Central memory CD4-positive, alpha-beta T cell (primary cell): ENCODE data around the gene MANEA.

ENCODE experiments used
- DNase-seq: peaks from one replicate; pipeline ENCODE4 v3.0.0; 2022

The MANEA gene

DNA sequence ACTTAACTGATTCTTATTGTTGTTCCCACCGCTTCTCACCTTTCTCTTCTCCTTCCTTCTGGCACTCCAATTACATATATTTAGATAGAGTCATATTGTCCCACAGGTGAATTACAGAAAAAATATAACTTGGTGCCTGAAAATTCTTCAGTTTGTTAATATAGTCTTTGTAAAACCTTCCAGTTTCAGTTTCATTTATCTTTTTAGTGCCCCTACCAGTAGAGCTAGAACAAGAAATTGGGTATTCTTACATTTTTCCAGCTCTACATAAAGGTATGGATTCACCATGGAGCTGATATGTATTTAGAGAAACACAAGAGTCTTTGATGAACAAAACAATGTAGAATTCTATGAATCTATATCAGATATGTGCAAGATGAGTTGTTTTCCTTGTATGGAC lies 10.7 kb downstream of the MANEA start:
- no peak for DNase-seq

DNA sequence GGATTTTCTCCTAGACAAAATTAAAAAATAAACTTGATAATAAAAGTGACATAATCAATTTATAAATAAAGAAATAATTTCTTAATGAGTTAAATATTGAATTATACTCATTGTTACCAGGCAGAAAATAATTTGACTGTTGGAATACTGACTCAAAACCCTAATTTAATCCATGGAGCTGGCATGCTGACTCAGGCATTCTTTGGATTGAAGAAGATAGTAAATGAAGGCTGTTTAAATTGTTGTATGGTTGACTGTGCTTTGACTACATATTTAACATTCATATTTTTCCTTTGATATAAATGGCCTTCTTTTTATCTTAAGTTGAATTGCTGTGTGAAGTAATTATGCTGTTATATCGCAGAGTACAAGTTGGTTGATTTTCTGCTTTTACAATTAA lies 11.7 kb downstream of the MANEA start:
- DNase-seq, result no peak

DNA sequence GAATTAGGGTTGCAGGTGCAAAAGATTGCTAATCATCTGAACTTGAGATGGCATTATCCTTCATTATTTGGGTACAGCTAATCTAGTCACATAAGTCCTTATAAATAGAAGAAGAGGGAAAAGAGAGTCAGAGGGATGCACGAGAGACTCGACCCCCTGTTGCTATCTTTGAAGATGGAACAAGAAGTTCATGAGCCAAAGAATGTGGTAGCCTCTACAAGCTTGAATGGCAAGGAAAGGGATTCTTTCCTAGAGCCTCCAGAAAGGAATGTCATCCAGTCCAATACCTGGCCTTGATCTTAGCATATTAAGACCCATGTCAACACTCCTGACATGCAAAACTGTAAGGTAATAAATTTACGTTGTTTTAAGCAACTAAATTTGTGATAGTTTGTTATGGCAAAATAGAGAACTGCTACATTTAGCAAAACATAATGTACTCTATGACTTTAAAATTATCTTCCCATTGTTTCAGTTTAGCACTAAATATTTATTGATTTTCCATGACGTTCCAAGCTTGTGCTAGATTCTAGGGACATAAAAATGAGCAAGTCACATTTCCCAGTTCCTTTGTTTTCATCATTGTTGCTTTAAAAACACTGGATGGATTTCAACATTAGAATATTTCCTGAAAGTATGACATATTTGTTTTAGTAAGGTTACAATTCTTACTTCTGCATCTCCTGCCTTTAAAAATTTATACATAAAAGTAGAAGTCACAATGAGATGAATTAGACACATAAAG lies 12.7 kb downstream of the MANEA start:
- no peak for DNase-seq

DNA sequence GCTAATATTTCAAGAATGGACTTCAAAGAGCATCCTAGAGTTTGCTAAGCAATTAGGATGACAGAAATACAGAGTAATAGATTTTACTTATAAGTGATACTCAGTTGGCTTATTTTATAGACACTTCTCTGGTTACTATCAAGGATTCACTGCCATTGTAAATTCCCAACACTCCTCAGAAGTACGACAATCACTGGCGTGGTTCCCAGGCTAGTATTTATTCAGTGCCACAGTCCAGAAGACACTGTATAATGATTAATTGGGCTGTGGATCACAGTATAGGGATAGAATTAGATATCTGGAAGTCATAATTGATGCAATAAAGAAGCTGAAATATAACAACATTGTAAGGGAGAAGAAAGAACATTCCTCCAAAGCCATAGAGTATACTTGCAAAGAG lies 15.7 kb downstream of the MANEA start:
- DNase-seq, result no peak

DNA sequence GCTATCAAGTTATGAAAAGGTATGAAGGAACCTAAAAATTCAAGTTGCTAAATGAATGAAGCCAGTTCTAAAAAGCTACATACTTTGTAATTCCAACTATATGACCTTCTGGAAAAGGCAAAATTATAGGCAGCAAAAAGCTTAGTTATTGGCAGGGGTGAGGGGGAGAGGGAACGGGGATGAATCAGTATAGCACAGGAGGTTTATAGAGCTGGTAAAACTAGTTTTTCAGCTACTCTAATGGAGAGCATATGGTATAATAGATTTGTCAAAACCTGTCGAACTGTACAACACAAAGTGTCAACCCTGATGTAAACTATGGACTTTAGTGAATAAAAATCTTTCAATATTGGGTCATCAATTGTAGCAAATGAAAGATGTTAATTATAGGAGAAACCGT lies 18.7 kb downstream of the MANEA start:
- no peak for DNase-seq

DNA sequence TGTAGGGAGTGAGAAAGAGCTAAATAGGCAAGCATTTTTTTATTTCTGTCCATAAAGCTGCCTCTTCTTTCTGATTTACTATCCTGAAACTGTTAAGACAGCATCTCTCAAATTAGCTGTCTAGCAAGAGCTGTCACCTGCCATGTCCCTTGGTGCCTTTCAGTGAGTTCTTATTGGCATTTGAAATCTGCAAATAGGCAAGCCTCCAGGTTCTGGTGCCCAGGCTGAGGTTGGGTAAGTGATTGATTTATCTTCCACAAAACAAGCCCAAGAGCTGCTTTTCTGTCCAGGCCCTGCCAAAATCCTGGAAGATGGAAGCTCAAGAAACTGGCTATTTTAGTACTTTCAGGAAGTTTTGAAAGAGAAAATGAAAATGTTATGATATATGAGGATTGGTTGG lies 22.4 kb downstream of the MANEA start:
- no peak for DNase-seq

DNA sequence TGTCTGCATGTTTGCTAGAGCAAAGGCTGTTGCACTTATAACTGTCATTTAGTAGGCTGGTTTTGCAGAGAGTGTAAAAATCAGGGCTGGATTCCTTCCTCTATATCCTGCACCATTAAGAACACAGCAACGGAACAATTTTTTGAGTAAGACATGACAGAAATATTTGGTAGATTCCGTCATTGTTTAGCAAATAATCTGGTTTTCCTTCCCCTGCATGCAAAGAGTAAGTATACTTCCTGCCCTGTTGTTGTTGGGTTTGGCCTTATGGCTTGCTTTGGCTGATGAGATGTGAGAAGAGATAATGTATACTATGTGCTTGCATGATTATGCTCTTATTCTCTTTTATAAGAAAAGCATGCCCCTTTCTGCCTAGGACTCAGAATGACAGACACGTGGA lies 23.8 kb downstream of the MANEA start:
- DNase-seq, result no peak

DNA sequence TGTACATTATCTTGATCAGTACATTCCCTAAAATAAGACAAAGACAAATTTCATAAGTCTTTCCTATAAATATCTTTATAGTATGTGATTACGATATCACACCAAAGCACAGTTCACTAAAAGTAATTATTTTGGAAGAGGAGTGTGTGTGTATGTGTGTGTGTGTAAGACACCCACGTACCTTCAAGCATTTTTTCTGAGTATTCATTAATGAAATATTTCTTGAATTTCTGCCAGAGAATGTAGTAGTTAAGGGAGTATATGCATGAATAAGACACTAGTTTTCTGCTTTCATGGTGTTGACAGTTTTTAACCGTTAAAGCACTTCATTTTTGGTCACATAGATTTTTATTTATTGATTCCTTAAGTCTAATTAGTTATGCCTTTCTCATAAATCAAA lies 36.8 kb downstream of the MANEA start:
- no peak for DNase-seq

DNA sequence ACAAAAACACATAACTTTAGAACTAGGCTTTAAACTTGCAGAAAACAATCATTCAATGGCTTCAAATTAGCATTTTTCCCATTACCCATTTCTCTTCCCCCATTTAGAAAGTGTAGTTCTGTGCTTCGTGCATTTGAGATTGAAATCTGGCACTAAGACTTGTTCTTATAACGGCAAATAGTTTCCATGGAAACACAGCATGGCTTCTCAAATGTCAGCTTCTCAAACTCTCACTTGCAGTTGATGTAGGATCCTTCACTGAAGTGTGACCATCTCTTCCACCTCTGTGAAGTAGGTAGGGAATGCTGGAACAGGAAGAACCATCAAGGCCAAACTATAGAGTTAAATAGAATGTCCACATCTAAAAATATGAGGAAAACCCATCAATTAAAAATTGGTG lies 52.2 kb downstream of the MANEA start:
- DNase-seq, result no peak

DNA sequence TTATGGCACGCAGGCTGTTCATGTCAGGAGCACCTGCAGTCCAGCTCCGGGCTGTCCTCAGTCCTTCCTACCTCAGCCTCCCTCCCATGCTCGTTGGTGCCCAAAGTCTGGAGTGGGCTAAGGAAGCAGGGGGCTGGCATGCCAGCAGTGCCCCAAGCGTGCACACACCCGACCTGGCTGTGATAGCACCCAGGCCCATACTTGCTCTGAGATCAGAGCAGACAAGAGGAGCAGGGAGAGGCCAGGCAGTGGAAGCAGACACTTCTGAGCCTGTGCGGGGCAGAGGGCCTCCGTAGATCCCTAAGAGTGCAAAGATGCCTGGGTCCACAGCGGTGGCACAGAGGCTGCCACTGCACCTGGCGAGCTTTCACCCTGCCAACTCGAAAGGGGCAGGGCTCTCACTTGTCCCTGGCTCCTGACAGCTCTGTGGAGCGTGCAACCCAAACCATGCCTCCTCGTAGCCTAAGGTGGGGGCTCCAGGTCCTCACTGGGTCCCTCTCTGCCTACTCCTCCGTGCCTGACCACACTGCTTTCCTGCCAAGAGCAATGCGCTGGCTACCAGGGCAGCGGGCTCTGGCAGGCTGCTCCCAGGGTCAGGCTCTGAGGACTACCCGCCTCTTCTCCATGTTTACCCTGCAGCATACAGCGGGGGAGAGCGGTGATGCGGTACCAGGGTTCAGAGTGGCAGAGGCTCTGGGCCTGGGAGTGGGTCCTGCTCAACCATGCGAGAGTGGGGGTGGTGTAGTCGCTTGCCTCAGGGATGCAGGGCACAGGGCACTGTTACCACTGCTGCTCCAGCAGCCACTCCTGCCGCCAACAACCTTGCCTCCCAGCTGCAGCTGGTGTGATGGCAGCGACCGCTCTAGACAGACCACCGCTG lies 59.5 kb downstream of the MANEA start:
- no peak for DNase-seq

DNA sequence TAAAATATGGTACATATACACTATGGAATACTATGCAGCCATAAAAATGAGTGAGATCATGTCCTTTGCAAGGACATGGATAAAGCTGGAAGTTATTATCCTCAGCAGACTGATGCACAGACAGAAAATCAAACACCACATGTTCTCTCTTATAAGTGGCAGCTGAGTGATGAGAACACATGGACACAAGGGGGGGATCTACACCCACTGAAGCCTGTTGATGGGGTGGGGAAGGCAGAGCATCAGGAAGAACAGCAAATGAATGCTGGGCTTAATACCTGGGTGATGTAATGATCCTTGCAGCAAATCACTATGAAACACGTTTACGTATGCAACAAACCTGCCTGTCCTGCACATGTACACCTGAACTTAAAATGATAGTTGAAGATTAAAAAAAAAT lies 71.3 kb downstream of the MANEA start:
- no peak for DNase-seq

DNA sequence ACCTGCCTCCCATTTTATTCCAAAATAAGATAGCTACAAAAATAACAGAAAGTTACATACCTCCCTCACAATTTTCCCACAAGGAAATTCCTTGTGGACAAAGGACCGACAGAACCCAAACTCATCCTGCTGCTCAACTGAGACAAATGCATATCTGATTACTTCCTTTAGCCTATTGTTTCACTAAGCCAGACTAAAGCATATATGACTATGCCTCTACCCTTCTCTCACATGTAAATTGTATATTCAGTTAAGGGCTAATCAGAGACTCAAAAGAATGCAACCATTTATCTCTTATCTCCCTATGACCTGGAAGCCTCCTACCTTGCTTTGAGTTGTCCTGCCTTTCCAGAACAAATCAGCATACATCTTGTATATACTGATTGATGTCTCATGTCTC lies 72.1 kb downstream of the MANEA start:
- no peak for DNase-seq

DNA sequence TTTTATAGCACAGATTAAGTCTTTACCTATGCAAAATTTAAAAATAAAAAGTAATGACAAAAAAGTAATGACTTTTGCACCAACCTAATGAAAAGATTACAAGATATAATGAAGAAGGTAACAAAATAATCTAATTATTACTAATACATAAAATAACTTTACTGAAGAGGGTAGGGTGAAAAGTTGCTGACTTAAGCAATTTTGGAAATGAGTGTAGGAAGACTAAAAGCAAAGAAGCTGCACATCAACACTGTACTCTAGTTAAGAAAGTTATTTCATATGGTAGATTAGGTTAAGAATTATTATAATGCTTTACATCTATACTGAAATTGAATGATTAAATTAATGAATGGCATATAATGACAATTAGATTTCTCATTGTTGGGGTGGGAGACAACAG lies 76.8 kb downstream of the MANEA start:
- no peak for DNase-seq

DNA sequence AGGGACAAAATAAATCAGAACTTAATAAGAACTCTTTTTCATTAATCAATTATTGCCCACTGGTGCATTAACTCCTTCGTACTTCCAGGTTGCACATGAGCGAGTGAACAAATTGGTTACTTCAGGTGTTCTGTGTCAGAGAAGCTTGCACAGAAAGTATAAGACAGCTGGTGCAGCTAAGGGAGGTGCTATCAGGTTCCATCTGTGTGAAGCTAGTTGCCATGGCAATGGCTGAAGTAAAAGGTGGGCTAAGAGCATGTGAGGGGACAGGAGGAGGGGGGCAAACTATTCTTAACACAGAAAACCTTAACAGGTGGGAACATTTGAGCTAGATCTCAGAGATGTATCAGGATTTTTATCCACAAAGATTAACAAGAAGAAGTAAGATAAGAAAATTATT lies 81.6 kb downstream of the MANEA start:
- no peak for DNase-seq
